Measurements from ENCODE around the gene NT5DC4. TPM values are rescaled to one million over a fixed set of nuclear protein-coding genes. Genes with fewer than 3 reads are reported as not detected.

Gene NT5DC4
- total RNA-seq, 1 donor = not detected

Other genes with a start within 250 kb of the NT5DC4 start
- 59.0 and 65.7 TPM in 2 replicates for gene TTL, start 238.9 kb upstream of the NT5DC4 start, total RNA-seq
- 10.5 and 10.9 TPM in 2 replicates for gene POLR1B, start 178.6 kb upstream of the NT5DC4 start, total RNA-seq
- gene CHCHD5, start 136.4 kb upstream of the NT5DC4 start, total RNA-seq = 7.7 and 10.1 TPM in 2 replicates
- gene SLC20A1, start 75.1 kb upstream of the NT5DC4 start, total RNA-seq = 96.3 and 131 TPM in 2 replicates
- 1.1 and 1.5 TPM in 2 replicates for gene CKAP2L, start 43.6 kb downstream of the NT5DC4 start, total RNA-seq
- gene IL1A, start 63.5 kb downstream of the NT5DC4 start, total RNA-seq = not detected in 2 replicates
- gene IL1B, start 115.8 kb downstream of the NT5DC4 start, total RNA-seq = 0.36 TPM in 1 of 2 replicates, not detected in the other
- gene IL37, start 190.1 kb downstream of the NT5DC4 start, total RNA-seq = not detected in 2 replicates

Measured in osteoblast (primary cell).